HFFc6 (cell line): ENCODE results near the gene BABAM2. TPM values are rescaled to one million over a fixed set of nuclear protein-coding genes. Genes with fewer than 3 reads are reported as not detected.
A peak's percentile ranks its signal among the peaks of the same experiment; 100 is the strongest.

ENCODE experiments used
- DNase-seq: peaks from one replicate; pipeline ENCODE4 v3.0.0-alpha.2; 2018
- H3K27ac Mint-ChIP-seq: 2 replicates; pipeline ENCODE4 v1.8.0; 2020; ENCODE audit warnings: mild to moderate bottlenecking, mixed read lengths
- H3K27me3 Mint-ChIP-seq: 2 replicates; pipeline ENCODE4 v1.8.0; 2021; ENCODE audit warnings: mild to moderate bottlenecking, moderate library complexity, mixed read lengths; ENCODE audit not compliant: insufficient read depth
- H3K36me3 Mint-ChIP-seq: 2 replicates; pipeline ENCODE4 v1.8.0; 2021; ENCODE audit warnings: low read depth, mixed read lengths
- H3K4me1 Mint-ChIP-seq: 2 replicates; pipeline ENCODE4 v1.8.0; 2020; ENCODE audit warnings: low read depth, mixed read lengths
- H3K4me3 Mint-ChIP-seq: 2 replicates; pipeline ENCODE4 v1.8.0; 2020; ENCODE audit warnings: mild to moderate bottlenecking, moderate library complexity, mixed read lengths
- H3K9me3 Mint-ChIP-seq: 2 replicates; pipeline ENCODE4 v1.8.0; 2020; ENCODE audit warnings: mild to moderate bottlenecking, mixed read lengths
- total RNA-seq, 6 experiments: library from RNA; stranded (reverse); fragmentation: NEBNext Ultra II Directional; extraction: Animal tissue kit (Norgen Biotek cat#: 25700); gene quantifications; 2 replicates in 1 of 6; 3 replicates in 5 of 6; pipeline ENCODE4 v1.2.3, GENCODE V29; 2021
- TF ChIP-seq, protein P1 (sequence below): fragments of 200-600 bp; sonication (generic); IDR thresholded peaks from 2 replicates; pipeline ENCODE4 v1.5.0; 2021; ENCODE audit warnings: antibody characterized with exemption, mild to moderate bottlenecking

BABAM2 gene
- total RNA-seq, 6 experiments from 2014 or later: 30.8 to 46.6 (median 41.2) TPM

DNA sequence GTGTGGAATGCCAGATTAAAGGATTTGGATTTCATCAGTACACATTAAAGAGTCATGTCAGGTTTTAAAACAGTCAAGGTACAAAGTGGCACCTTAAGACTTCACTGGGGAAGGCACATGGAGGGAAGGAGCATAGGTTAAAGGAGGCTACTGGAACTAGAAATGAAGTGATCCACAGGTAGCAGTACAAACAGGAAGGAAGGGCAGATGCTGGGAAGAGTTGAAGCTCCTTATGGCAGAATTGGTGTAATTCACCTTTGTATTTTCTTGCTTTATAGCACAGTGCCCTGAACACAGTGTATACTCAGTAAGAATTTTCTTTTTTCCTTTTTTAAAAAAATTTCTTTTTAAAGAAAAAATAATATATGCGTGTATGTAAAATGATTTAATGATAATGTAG lies 177.1 kb downstream of the BABAM2 start:
- H3K36me3 Mint-ChIP-seq: peaks cover 10% of the 10 kb centered on the region; the same call in 1 of the 2 replicates
- H3K27ac Mint-ChIP-seq: no peak overlapping the region
- H3K27me3 Mint-ChIP-seq: no peaks in the 10 kb centered on the region
- H3K4me3 Mint-ChIP-seq: no peak overlapping the region
- H3K9me3 Mint-ChIP-seq: no peaks in the 10 kb centered on the region
- peaks cover 41% of the 10 kb centered on the region for H3K4me1 Mint-ChIP-seq
- DNase-seq: no peak
- TF ChIP-seq, protein P1, sequence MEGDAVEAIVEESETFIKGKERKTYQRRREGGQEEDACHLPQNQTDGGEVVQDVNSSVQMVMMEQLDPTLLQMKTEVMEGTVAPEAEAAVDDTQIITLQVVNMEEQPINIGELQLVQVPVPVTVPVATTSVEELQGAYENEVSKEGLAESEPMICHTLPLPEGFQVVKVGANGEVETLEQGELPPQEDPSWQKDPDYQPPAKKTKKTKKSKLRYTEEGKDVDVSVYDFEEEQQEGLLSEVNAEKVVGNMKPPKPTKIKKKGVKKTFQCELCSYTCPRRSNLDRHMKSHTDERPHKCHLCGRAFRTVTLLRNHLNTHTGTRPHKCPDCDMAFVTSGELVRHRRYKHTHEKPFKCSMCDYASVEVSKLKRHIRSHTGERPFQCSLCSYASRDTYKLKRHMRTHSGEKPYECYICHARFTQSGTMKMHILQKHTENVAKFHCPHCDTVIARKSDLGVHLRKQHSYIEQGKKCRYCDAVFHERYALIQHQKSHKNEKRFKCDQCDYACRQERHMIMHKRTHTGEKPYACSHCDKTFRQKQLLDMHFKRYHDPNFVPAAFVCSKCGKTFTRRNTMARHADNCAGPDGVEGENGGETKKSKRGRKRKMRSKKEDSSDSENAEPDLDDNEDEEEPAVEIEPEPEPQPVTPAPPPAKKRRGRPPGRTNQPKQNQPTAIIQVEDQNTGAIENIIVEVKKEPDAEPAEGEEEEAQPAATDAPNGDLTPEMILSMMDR: no peak

DNA sequence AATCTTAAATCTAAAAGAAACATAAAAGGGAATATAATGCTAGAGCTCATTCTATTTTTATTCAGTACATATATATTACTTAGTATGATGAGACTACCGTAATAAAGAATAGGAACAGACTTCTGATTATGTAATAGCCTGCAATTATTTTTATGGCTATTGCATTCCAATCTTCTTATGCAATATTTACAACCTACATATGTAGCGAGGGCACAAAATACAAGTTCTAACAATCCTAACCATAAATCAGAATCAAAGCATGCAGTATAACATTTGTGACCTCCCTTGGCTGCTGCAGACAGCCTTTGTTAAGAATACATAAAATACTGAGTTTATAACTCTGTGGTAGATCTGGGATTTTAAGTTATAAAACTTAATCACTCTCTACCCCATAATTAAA lies 177.6 kb downstream of the BABAM2 start:
- Mint-ChIP-seq H3K27ac (no peak overlapping the region), H3K36me3 (peaks cover 10% of the 10 kb centered on the region; the same call in 1 of the 2 replicates)
- DNase-seq: peak; percentile 39

DNA sequence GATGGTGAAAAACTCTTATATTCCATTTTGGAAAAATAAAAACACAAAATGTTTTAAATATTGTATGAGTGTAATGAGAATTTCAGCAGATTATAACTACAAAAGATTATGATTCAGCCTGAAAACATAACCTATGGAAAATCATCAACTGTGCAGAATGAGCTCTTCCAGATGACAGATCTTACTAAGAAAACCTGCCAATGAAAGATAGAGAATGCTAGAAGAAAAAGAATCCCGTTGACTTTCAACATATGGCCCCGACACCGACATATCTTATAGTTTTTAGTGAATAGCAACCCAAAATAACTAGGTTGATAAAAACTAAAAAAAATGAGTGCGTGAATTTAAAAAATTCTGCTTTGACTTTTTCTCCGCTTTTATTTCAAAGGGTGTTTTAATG lies 178.0 kb downstream of the BABAM2 start:
- Mint-ChIP-seq H3K27me3 (no peaks in the 10 kb centered on the region), H3K27ac (no peak overlapping the region), H3K9me3 (no peaks in the 10 kb centered on the region), H3K4me1 (peaks cover 31% of the 10 kb centered on the region), H3K36me3 (peaks cover 10% of the 10 kb centered on the region; the same call in 1 of the 2 replicates), H3K4me3 (no peak overlapping the region)
- TF ChIP-seq, protein P1: no peak
- DNase-seq: no peak

More for the DNA sequence above, 177.6 kb downstream of the BABAM2 start:
- Mint-ChIP-seq H3K4me1 (peaks cover 36% of the 10 kb centered on the region), H3K4me3 (no peak overlapping the region), H3K9me3 (no peaks in the 10 kb centered on the region), H3K27me3 (no peaks in the 10 kb centered on the region)
- TF ChIP-seq, protein P1: no peak

DNA sequence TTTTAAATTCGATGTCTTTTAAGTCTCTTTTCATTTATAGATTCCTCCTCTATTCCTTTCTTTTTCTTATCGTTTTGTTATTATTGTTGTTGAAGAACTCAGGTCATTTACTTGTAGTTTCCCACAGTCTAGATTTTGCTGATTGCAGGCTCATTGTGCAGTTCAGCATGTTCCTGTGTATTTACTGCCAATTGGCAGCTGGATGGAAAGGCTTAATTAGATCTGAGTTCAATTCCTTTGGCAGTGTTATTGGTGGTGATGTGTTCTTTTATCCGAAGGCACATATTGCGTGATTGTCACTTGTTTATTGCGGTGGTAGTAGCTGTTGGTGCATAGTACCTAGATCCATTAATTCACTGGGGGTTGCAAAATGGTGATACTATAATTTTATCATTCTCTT lies 180.7 kb downstream of the BABAM2 start:
- Mint-ChIP-seq H3K27me3 (no peaks in the 10 kb centered on the region), H3K4me3 (no peak overlapping the region), H3K36me3 (peaks cover 5% of the 10 kb centered on the region; the same call in 1 of the 2 replicates), H3K4me1 (peaks cover 22% of the 10 kb centered on the region), H3K9me3 (no peaks in the 10 kb centered on the region), H3K27ac (no peak overlapping the region)
- DNase-seq: no peak
- TF ChIP-seq, protein P1: no peak

DNA sequence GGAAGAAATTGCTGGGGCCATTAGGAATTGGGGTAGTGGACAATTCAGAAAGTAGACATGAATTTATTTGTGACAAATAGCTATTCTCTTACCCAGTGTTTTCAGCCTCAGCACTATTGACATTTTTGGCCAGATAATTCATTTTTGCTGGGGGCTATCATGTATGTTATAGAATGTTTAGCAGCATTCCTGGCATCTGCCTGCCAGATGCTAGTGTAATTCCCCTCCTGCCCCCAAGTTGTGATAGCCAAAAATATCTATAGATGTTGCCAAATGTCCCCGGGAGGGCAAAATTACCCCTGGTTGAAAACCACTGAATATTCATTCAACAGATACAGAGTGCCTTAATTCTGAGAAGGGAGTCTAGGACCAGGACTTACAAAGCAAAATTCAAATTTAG lies 183.6 kb downstream of the BABAM2 start:
- Mint-ChIP-seq H3K9me3 (no peaks in the 10 kb centered on the region), H3K27me3 (no peaks in the 10 kb centered on the region), H3K4me1 (peaks cover 2% of the 10 kb centered on the region), H3K27ac (no peak overlapping the region), H3K4me3 (no peak overlapping the region), H3K36me3 (no peaks in the 10 kb centered on the region; the same call in 1 of the 2 replicates)
- no peak for DNase-seq
- TF ChIP-seq, protein P1: no peak

DNA sequence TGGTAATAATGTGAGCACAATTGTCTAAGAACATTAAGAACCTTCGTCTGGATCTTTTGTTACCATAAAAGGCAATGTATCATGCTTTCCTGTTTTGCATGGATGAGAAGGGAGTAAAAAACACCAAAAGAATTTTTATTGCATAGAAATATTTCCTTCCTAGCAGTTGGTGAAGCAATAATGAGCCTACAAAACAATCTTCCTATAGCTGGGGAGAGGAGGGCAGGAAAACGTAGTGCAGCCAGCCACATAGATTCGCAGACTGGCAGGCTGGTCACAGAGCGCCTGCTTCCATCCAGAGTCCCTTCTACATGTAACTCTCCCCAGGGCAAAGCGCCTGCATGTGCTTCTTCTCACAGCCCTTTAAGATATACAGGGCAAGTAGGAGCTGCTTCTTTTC lies 190.4 kb downstream of the BABAM2 start:
- Mint-ChIP-seq H3K36me3 (peaks cover 6% of the 10 kb centered on the region; the same call in 1 of the 2 replicates), H3K27me3 (no peaks in the 10 kb centered on the region), H3K4me3 (peak overlapping the region; percentile 64), H3K27ac (peak overlapping the region; percentile 82), H3K9me3 (no peaks in the 10 kb centered on the region), H3K4me1 (peaks cover 39% of the 10 kb centered on the region)
- TF ChIP-seq, protein P1: no peak
- peak; percentile 77 for DNase-seq
